GM13976 (cell line): ENCODE results near the gene SPOCD1.
A peak's percentile ranks its signal among the peaks of the same experiment; 100 is the strongest.

ENCODE experiments used
- DNase-seq: peaks from one replicate; pipeline ENCODE4 v3.0.0; 2012; ENCODE audit warnings: low spot score
- in situ Hi-C: fragments of 300-500 bp; cut with MboI; formaldehyde crosslinking; loops from one replicate; pipeline ENCODE4 v1.12.0; 2022; ENCODE audit warnings: low sequenced_read_pairs, mixed read lengths, inconsistent platforms; ENCODE audit not compliant: unreplicated experiment
- TF ChIP-seq, protein P1 (sequence below): IDR thresholded peaks from 2 replicates; pipeline ENCODE4 v1.5.1; 2012; ENCODE audit warnings: borderline replicate concordance, mild to moderate bottlenecking; ENCODE audit not compliant: insufficient read depth; ENCODE audit errors: extremely low read depth, missing control alignments, control extremely low read depth

The SPOCD1 gene

DNA sequence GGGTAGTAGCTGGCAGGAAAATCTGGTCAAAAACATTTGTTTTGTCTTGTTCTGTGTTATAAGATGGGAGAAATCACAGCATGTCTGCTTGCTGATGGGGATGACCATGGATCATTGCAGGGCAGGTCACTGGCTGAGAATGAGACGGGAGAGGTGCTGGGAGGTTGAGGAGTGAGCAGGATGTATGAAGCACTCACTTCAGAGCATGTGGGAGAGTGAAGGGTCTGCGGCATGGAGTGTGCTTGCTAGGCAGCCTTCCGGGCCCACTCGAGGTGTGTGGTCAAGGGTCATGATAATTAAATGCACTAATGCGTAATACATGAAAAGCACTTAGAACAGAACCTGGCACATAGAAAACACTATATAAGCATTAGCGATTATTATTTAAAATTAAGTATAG, 42.0 kb upstream of the SPOCD1 start:
- TF ChIP-seq, protein P1, sequence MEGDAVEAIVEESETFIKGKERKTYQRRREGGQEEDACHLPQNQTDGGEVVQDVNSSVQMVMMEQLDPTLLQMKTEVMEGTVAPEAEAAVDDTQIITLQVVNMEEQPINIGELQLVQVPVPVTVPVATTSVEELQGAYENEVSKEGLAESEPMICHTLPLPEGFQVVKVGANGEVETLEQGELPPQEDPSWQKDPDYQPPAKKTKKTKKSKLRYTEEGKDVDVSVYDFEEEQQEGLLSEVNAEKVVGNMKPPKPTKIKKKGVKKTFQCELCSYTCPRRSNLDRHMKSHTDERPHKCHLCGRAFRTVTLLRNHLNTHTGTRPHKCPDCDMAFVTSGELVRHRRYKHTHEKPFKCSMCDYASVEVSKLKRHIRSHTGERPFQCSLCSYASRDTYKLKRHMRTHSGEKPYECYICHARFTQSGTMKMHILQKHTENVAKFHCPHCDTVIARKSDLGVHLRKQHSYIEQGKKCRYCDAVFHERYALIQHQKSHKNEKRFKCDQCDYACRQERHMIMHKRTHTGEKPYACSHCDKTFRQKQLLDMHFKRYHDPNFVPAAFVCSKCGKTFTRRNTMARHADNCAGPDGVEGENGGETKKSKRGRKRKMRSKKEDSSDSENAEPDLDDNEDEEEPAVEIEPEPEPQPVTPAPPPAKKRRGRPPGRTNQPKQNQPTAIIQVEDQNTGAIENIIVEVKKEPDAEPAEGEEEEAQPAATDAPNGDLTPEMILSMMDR: no peak
- in situ Hi-C loops: no loop called here
- no peak for DNase-seq

DNA sequence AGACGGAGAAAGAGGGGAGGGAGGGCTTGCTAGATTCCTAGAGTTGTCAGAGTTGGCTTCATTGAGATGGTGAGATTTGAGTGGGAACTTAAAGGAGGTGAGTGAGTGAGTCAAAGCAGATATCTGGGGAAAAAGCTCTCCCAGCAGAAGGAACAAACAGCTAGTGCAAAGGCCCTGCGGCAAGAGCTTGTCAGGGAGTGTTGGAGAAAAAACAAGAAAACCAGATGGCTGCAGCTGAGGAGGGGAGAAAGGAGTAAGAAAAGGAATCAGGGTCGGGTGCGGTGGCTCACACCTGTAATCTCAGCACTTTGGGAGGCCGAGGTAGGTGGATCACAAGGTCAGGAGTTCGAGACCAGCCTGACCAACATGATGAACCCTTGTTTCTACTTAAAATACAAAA, 40.3 kb upstream of the SPOCD1 start:
- no peak for DNase-seq
- TF ChIP-seq, protein P1: no peak
- in situ Hi-C loops: no loop called here

DNA sequence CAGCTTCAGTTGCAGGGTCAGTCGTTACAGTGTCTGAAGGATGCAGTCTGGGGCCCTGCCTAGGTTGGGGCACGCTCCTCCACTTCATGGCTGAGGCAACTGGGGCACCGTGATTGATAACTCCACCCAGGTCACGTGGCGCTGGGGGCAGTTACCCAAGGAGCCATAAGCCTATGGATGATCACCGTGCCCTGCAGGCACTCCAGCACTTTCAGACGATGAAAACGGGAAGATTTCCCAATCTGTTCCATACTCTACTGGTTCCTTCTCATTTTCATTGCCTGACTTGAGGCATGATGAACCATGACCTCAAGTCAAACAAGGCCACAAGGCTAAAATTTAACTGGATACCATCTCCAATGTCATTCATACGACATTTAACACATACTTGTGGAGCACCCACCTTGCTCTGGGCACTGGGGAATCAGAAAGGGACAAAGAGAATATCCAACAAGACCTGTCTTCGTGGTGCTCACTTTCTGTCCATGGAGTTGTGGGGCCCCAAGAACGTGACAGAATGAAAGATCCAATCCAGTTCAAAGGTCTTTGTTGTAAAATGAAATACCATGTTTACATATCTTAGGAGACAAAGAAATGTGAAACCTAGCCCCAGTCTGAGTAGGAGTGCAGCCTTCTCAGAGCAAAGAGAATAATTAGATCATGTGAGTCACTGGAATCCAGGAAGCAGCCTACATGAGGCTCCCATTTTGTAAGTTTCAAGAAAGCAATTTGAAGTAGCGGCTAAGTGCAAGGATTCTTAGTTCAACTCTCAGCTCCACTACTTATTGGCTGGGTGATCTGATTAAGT, 39.4 kb upstream of the SPOCD1 start:
- TF ChIP-seq, protein P1: no peak
- in situ Hi-C loops: no loop called here
- DNase-seq: no peak

DNA sequence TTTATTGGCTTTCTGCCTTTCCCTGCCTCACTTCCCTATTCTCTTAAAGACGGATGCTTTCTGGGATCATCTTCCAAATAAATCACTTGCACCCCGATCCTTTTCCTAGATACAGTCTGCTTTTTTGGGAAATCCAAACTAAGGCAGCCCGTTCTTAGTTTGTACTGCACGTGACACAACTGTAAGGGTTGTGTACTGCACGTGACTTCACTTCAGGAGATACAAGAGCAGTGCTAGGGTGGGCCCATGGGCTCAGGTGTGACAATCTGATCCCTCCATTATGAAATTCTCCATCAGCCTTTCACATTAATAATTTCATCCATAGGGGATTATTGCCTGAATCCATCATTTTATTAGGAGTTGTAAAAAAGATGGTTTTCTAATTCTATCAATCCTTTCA, 33.8 kb upstream of the SPOCD1 start:
- DNase-seq: no peak
- TF ChIP-seq, protein P1: no peak
- in situ Hi-C loops: no loop called here

DNA sequence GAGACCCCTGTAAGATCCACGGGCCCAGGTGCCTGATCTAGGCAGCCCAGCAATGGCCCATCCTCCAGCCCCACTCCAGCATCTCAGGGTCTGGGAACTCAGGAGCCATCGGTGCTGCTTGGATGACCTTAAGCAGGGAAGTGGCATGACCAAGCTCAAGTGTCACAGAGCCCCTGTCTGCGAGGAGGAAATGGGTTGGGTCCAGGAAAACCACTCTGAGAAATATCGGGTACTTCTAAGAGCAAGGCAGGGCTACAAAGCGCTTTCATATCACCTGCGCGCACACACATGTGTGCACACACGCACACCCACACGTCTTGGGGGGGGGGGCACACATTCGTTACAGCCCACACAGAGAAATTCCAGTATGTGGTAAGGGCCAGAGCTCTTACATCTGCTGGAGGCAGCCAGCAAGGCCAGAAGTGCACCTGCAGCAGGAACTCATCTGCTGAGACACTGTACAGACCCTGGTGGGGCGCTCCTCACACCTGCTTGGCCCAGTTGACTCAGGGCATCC, 32.6 kb upstream of the SPOCD1 start:
- no peak for DNase-seq
- in situ Hi-C loops: no loop called here
- TF ChIP-seq, protein P1: peak; percentile 3

DNA sequence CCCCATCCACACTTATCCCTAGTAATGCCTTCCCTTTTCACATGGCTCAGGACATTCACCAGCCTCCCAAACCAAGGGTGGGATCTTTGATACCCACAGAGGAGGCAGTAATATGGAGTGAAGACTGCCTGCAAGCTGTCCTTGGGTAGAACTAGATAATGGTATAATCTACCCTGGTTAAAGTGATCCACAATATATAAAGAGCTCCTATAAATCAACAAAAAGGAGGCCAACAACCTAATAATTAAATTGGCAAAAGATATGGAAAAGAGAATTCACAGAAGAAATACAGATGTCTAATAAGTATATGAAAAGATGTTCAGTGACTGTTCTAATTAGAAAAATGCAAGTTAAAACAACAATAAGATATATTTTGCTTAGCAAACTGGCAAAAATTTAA, 30.7 kb upstream of the SPOCD1 start:
- TF ChIP-seq, protein P1: no peak
- in situ Hi-C loops: no loop called here
- no peak for DNase-seq
